EH (cell line): ENCODE data around the gene SNX30.
"Not testable (repeated sequence)": the region's sequence is repeated elsewhere in the genome, so short reads cannot be mapped to it uniquely, and the experiment has no call there.

Source experiments
- DNase-seq: peaks from one replicate; pipeline ENCODE4 v3.0.0-alpha.2; 2015; ENCODE audit warnings: low read depth

SNX30 gene

GRCh38 chr9:112750016-112750763 is at the start of gene SNX30:
TSS of gene SNX30 (plus strand) at chr9:112750760. CDS start at chr9:112751002, 242 bp downstream.
- DNase-seq, result peak; percentile 93

GRCh38 chr9:112703304-112703703 is 47.3 kb upstream of the SNX30 start:
- DNase-seq, result no peak

GRCh38 chr9:112705768-112706427 is 44.7 kb upstream of the SNX30 start:
- DNase-seq, result peak; percentile 58

- peak; percentile 54 for DNase-seq
Measured at GRCh38 chr9:112711050-112711689, 39.4 kb upstream of the SNX30 start.

GRCh38 chr9:112712678-112713077 is 37.9 kb upstream of the SNX30 start:
- no peak for DNase-seq

- peak; percentile 97 for DNase-seq
Measured at GRCh38 chr9:112717661-112718331, 32.8 kb upstream of the SNX30 start, which contains the start of gene INIP. TSS of gene INIP (minus strand) at chr9:112718117. CDS start at chr9:112716485, 1,632 bp downstream.

- peak; percentile 11 for DNase-seq
Measured at GRCh38 chr9:112719241-112719691, 31.3 kb upstream of the SNX30 start.

GRCh38 chr9:112719696-112720095 is 30.9 kb upstream of the SNX30 start:
- peak; percentile 24 for DNase-seq

GRCh38 chr9:112720113-112720780 is 30.3 kb upstream of the SNX30 start:
- no peak for DNase-seq

GRCh38 chr9:112722749-112723148 is 27.8 kb upstream of the SNX30 start:
- DNase-seq, result not testable (repeated sequence)

GRCh38 chr9:112725961-112726360 is 24.6 kb upstream of the SNX30 start:
- no peak for DNase-seq

GRCh38 chr9:112726428-112726827 is 24.1 kb upstream of the SNX30 start:
- DNase-seq, result no peak

GRCh38 chr9:112728401-112728800 is 22.2 kb upstream of the SNX30 start:
- DNase-seq, result no peak

GRCh38 chr9:112731971-112732370 is 18.6 kb upstream of the SNX30 start:
- DNase-seq, result no peak

- no peak for DNase-seq
Measured at GRCh38 chr9:112734892-112735291, 15.7 kb upstream of the SNX30 start.

GRCh38 chr9:112743216-112743836 is 7.2 kb upstream of the SNX30 start:
- peak; percentile 44 for DNase-seq

- DNase-seq, result no peak
Measured at GRCh38 chr9:112744177-112744576, 6.4 kb upstream of the SNX30 start.

GRCh38 chr9:112747094-112747493 is 3.5 kb upstream of the SNX30 start:
- DNase-seq, result no peak

GRCh38 chr9:112750764-112751055 is 150 bp downstream of the SNX30 start:
- DNase-seq, result no peak

- peak; percentile 72 for DNase-seq
Measured at GRCh38 chr9:112751056-112751795, 666 bp downstream of the SNX30 start.
